GM15510 (cell line): ENCODE measurements around the gene TANC1.

Experiments used
- POLR2A ChIP-seq: IDR thresholded peaks from 3 replicates; pipeline ENCODE4 v1.6.1; 2011; ENCODE audit warnings: borderline replicate concordance; ENCODE audit not compliant: insufficient read length; ENCODE audit errors: extremely low read depth

TANC1 gene

DNA sequence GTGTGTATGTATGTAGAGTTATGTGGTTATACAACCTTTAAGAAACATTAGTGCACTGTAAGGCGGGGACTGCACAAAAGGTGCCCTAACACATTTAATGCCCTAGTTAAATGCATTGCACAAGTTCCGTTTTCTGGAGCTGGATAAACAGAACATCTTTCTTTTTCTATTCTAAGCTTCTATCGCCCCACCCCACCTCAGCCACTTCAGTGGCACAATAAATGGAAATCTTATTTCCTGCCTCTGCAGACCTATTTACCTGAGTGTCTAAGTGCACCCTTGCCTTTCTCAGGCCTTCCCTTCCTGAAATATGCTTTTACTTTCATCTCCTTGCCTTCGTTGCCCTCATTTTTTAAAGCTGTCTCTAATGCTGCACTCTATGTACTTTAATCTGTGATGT lies 123.5 kb downstream of the TANC1 start:
- no peak for TF ChIP-seq POLR2A

DNA sequence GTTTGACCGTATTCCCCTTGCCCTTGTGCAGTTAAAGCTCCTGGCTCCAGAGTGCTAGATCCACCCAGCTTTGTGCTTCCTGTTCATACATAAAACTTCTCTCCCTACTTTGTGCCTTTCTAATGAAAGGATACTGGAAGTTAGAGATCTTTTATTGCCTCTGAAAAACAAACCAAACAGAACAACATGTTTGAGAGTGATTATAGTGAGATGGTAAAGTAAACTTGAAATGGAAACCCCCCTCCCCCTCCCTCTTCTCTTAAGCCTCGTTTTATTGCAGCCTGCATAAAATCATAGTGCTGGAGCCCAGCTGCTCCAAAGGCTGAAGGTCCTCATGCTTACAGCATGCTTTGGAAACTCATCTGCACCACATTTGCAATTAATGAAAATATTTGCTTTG lies 125.1 kb downstream of the TANC1 start:
- no peak for TF ChIP-seq POLR2A

DNA sequence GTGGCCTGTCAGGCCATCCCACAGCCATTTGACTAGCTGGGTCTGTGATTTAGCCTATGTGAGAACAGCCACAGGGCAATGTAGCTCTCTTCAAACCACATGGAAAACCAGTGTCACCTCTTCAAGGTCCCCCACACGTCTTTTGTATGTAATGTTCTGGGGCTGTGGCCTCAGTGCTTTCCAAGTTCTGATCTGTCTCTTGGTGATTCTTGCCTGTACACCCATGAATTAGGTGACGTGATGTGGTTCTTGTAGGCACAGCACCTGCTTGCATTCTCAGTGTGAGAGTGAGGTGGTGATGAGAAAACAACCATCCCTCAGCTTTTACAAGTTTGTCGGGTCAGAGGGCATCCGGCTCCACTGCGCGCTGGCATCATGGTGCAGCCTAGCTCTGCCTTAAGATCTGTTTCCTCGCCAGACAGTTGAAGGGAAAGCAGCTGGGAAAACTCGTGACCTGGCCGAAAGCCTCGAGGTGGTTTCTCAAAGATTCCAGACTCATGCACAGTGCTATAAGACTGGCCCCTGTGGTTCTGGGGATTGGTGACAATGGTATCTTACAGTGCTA lies 125.8 kb downstream of the TANC1 start:
- TF ChIP-seq POLR2A, result no peak

DNA sequence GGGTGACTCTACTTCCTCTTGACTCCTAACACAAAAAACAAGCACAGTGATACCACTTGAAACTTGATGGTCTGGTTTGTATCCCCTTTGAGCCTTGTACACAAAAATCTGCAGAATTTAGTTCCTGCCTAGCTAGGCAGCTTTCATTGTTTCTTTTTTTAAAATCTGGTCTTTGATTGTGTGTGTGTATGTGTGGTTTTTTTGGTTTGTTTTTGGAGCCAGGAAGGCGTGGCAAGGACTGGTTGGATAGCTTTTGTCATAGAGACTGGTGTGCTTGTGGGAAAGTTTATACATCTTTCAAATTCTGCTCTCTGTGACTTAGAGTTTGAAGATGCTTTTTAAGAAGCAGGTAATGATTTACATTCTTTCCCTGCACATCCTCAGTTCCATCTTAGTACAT lies 127.4 kb downstream of the TANC1 start:
- TF ChIP-seq POLR2A, result no peak

DNA sequence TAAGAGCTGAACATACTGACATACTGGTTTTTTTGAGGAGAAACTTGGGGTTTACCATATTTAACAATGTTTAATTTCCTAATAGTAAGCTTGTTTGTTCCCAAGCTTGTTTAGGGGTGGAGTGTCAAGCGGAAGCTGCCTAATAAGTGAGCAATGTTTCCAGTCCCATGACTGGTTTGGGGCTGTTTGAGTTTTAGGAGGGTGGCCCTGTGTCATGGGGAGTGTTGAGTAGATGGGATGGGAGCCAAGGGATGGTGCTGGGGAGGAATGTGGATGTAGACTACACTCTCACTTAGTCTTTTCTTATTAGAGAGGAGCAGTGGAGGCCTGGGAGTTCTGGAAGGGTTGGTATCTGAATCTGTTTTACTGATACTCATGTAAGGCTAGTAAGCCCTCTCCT lies 128.5 kb downstream of the TANC1 start:
- TF ChIP-seq POLR2A, result no peak

DNA sequence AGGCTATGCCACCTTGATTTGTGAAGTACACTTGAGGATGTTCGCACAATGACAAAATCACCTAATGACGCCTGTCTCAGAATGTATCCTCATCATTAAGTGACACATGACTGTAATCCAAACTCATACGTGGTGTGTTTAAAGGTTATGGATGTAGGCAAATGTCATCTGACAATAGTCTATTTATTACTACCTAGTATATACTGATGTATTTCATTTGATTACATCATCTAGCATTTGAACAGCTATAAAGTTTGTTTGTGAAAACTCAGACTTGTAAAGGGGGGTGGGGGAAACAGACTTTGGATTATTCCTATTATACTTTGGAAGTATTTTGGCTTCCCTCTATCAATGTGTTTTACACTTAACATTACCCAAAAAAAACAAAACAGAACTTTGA lies 129.9 kb downstream of the TANC1 start:
- no peak for TF ChIP-seq POLR2A

DNA sequence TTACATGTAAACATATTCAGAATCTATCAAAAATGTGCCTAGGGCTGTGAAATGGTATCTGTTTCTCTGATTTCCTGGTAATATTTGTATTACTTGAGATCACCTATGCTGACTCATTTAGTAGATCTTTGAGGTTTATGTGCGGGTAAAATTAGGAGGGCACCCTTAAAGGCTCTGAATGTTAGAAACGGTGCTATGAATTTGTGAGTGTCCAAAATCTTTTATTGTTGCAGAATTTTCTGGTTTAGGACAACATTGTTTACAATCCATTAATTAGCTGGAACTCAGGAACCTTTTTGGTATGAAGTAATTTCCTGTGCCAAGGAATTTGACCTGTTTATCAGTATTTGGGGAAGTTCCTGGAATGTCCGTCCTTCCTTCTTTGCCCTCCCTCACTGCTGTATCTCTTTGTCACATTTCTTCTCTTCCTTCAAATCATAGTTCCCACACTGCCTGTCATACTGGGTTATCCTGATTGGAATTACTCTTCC lies 130.5 kb downstream of the TANC1 start:
- no peak for TF ChIP-seq POLR2A

DNA sequence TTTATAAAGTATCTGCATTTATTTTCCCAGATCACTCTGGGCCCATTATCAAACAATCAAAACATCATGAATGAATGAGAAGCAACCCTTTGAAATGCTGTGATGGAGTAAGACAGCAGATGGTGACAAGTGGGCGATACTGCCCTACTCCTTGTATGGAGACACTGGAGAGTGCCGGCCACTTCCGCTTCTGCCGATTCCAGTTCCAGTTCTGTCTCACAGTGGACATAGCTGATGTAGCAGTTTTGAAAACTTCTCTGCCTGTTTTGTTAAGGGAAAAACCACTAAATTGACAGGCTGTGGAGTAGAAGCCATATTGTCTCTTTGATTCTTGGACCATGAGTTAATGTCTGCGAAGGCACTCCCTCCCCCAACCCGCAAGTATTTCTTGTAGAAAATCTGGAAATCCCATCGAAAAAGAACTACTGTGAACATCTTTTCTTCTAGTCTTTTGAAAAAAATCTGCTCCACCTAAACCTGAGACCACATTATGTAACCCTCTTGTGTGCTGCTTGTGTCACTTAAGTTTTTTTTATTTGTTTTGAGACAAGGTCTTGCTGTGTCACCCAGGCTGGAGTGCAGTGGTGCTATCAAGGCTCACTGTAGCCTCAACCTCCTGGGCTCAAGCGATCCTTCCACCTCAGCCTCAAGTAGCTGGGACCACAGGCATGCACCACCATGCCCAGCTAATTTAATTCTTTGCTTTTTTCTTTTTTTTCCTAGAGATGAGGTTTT lies 133.5 kb downstream of the TANC1 start:
- no peak for TF ChIP-seq POLR2A

DNA sequence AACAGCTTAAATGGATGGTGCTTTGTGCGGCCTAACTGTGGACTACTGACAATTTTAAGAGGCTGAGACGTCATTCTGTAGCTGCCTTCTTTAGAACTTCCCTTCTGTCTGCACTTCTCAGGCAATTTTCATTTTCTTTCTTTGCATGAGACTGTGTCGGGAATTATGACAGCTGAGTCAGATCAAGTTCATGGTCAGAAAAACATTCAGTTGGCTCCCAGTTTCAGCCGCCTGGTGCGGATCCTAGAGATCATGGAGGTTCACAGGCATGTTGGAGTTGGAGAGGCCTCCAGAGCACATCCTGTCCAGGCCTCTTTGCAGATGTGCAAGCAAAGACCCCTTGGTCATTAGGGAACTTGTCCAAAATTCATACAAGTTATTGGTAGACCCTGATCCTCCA lies 135.0 kb downstream of the TANC1 start:
- no peak for TF ChIP-seq POLR2A

DNA sequence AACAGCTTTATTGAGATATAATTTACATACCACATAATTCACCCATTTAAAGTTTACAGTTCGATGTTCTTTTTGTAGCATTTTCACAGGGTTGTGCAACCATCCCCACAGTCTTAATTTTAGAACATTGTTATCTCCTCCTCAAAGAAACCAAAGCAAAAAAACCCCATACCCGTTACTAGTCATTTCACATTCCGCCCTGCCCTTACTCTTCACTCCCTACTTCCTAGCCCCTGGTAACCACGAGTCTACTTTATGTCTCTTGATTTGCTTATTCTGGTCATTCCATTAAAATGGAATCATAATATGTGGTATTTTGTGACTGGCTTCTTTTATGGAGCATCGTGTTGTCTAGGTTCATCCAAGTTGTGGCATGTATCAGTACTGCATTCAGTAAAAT lies 137.7 kb downstream of the TANC1 start:
- TF ChIP-seq POLR2A, result no peak

DNA sequence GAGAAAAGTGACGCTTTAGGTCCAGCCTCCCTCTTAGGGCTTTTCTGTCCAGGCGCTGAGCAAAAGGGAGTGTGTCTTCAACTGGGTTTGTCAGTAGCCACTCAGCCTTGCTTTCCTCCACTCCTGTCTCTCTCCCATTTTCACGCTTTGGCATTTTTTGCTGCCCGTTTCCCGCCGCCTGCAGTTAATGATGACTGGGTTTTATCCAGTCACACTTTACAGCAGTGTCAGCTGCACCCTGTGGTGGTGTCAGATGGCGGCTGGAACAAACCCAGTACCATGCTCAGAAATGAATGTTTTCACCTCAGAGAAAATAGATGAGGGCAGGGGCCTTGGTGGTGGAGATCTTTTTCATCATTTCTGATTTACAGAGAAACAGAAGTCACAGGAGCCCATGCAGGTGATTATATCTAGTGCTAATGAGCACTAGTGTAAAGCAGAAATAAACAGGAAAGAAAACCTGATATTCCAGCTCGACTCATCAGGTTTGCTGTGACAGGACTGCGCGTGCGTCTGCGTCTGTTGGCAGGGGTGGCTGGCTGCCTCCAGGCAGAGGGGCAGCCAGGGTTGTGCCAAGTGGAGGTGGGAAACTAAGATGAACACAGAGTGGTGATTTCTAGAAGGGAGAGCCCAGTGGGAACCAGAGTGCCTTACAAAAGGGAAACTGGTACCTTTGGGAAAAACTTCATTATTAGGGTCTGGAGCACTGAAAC lies 139.9 kb downstream of the TANC1 start:
- TF ChIP-seq POLR2A, result no peak

DNA sequence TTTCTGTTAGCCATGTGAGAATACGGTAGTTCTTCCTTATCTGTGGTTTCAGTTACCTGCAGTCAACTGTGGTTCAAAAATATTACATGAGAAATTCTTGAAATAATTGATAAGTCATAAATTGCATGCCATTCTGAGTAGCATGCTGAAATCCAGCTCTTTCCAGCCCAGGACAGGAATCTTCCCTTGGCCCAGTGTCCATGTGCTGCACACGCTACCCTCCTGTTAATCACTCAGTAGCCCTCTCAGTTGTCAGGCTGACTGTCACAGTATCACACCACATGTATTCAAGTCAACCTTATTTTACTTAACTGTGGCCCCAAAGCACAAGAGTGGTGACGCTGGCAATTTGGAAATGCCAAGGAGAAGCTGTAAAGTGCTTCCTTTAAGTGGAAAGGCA lies 141.1 kb downstream of the TANC1 start:
- TF ChIP-seq POLR2A, result no peak

DNA sequence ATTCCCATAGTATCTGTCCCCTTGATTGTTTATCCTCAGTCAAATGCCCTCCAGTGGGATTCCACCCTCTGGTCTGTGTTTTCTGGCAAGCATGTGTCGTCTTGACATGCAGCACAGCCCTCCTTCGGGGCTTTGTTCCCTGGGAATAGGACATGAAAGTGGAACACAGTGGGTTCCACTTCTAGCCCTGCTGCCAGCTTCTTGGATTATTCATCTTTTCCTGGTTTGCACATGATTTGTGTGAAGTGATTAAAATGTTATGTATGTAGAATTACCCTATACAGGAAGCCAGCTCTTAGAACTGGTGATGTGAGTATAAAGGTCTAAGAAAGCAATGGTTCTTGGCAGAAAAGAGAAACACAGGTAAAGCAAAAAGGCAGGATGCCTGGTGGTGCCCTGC lies 142.3 kb downstream of the TANC1 start:
- TF ChIP-seq POLR2A, result no peak

DNA sequence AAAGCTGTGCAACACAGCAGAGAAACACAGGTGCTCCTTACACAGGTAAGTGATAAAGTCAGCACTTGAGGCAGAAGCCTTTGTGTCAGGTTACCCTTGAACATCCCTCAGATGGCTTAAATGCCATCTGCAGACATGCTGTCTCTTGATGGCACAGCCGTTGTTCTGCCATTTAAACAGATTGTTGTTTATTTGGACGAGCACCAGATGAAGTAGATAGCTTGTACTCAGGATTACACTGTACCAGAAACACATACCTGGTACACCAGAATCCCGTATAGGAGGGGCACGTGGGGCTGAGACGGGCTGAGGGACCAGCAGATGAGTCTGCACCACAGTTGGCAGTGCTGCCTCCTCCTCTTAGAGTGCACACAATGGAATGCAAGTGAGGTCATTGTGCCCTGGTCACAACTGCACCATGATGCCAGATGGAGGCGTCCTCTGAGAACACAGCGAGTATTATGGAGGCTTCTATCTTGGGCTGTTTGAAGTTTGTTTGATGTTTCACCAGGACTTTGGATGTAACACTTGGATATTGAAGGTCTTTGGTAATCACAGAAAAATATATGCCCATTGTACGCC lies 143.0 kb downstream of the TANC1 start:
- TF ChIP-seq POLR2A, result no peak

DNA sequence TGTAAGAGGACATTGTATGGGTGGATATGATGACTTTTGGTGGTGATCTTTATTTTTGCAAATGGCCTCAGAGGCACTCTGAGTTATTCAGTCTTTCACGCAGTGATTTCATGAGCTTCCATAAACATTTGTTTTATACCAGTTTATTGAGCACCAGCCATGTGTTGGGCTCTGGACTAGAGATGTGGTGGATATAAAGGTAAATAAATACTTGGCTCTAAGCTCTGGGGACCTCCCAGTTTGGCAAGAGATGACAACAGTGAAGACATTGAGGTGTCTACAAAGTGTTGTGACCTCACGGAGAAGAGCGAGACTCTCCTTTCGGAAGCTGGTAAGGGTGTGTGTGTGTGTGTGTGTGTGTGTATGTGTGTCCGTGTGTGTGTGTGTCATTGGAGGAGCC lies 146.4 kb downstream of the TANC1 start:
- no peak for TF ChIP-seq POLR2A
